Astrocyte (in vitro differentiated cells and primary cell): ENCODE results near the gene OAS3.
"Not testable (repeated sequence)": the region's sequence is repeated elsewhere in the genome, so short reads cannot be mapped to it uniquely, and the experiment has no call there.

Source experiments
- EZH2 ChIP-seq: IDR thresholded peaks from 2 replicates; pipeline ENCODE4 v1.6.1; 2012; ENCODE audit warnings: mild to moderate bottlenecking, low read length, inconsistent platforms; ENCODE audit not compliant: insufficient read depth
- TF ChIP-seq, protein P1 (sequence below): IDR thresholded peaks from 2 replicates; pipeline ENCODE4 v1.5.1; 2011; ENCODE audit warnings: low read depth, mild to moderate bottlenecking, inconsistent platforms, low read length, moderate library complexity; ENCODE audit not compliant: insufficient read depth

DNA sequence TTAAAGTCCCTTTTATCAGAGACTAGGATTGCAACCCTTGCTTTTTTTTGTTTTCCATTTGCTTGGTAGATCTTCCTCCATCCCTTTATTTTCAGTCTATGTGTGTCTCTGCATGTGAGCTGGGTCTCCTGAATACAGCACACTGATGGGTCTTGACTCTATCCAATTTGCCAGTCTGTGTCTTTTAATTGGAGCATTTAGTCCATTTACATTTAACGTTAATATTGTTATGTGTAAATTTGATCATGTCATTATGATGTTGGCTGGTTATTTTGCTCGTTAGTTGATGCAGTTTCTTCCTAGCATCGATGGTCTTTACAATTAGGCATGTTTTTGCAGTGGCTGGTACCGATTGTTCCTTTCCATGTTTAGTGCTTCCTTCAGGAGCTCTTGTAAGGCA, 18.9 kb downstream of the OAS3 start:
- TF ChIP-seq, protein P1, sequence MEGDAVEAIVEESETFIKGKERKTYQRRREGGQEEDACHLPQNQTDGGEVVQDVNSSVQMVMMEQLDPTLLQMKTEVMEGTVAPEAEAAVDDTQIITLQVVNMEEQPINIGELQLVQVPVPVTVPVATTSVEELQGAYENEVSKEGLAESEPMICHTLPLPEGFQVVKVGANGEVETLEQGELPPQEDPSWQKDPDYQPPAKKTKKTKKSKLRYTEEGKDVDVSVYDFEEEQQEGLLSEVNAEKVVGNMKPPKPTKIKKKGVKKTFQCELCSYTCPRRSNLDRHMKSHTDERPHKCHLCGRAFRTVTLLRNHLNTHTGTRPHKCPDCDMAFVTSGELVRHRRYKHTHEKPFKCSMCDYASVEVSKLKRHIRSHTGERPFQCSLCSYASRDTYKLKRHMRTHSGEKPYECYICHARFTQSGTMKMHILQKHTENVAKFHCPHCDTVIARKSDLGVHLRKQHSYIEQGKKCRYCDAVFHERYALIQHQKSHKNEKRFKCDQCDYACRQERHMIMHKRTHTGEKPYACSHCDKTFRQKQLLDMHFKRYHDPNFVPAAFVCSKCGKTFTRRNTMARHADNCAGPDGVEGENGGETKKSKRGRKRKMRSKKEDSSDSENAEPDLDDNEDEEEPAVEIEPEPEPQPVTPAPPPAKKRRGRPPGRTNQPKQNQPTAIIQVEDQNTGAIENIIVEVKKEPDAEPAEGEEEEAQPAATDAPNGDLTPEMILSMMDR = not testable (repeated sequence)
- TF ChIP-seq EZH2 = not testable (repeated sequence)
